HEK293 (cell line): ENCODE results near the gene TBX1.

Source experiments
- CTCF ChIP-seq: fragments of 450-650 bp; formaldehyde crosslinking; IDR thresholded peaks from 2 replicates; pipeline ENCODE4 v1.5.1; 2016; ENCODE audit warnings: missing biosample characterization, missing genetic modification characterization
- GLI4 ChIP-seq: fragments of 450-650 bp; formaldehyde crosslinking; IDR thresholded peaks from 2 replicates; pipeline ENCODE4 v1.5.1; 2016; ENCODE audit warnings: missing biosample characterization, missing genetic modification characterization
- INSM2 ChIP-seq: fragments of 450-650 bp; formaldehyde crosslinking; IDR thresholded peaks from 2 replicates; pipeline ENCODE4 v1.5.1; 2016; ENCODE audit warnings: missing biosample characterization, missing genetic modification characterization
- KLF1 ChIP-seq: fragments of 450-650 bp; formaldehyde crosslinking; IDR thresholded peaks from 2 replicates; pipeline ENCODE4 v1.5.1; 2016; ENCODE audit warnings: missing biosample characterization, missing genetic modification characterization
- KLF7 ChIP-seq: fragments of 450-650 bp; formaldehyde crosslinking; IDR thresholded peaks from 2 replicates; pipeline ENCODE4 v1.5.1; 2016; ENCODE audit warnings: missing biosample characterization, missing genetic modification characterization, borderline replicate concordance
- MZF1 ChIP-seq: fragments of 450-650 bp; formaldehyde crosslinking; IDR thresholded peaks from 2 replicates; pipeline ENCODE4 v1.5.1; 2017; ENCODE audit warnings: missing biosample characterization, missing genetic modification characterization, borderline replicate concordance
- OVOL3 ChIP-seq: fragments of 450-650 bp; formaldehyde crosslinking; IDR thresholded peaks from 2 replicates; pipeline ENCODE4 v1.5.1; 2016; ENCODE audit warnings: missing biosample characterization, missing genetic modification characterization
- SP2 ChIP-seq: fragments of 450-650 bp; formaldehyde crosslinking; IDR thresholded peaks from 2 replicates; pipeline ENCODE4 v1.5.1; 2016; ENCODE audit warnings: missing biosample characterization, missing genetic modification characterization
- TCF7L2 ChIP-seq: IDR thresholded peaks from 2 replicates; pipeline ENCODE4 v1.6.1; 2011; ENCODE audit warnings: low read depth, mild to moderate bottlenecking, inconsistent platforms, low read length, moderate library complexity, borderline replicate concordance
- WT1 ChIP-seq: fragments of 450-650 bp; formaldehyde crosslinking; IDR thresholded peaks from 2 replicates; pipeline ENCODE4 v1.5.1; 2016; ENCODE audit warnings: missing biosample characterization, missing genetic modification characterization
- ZBTB26 ChIP-seq: fragments of 450-650 bp; formaldehyde crosslinking; optimal IDR thresholded peaks from 2 replicates; pipeline ENCODE3; 2016; ENCODE audit warnings: missing biosample characterization, mild to moderate bottlenecking, missing genetic modification characterization
- ZBTB44 ChIP-seq: fragments of 450-650 bp; IDR thresholded peaks from 2 replicates; pipeline ENCODE4 v1.5.1; 2018; ENCODE audit warnings: missing biosample characterization, mild to moderate bottlenecking, missing genetic modification characterization
- ZFHX2 ChIP-seq: fragments of 450-650 bp; formaldehyde crosslinking; conservative IDR thresholded peaks from 2 replicates; pipeline ENCODE4 v1.5.1; 2016; ENCODE audit warnings: missing biosample characterization, missing genetic modification characterization
- ZNF133 ChIP-seq: fragments of 450-650 bp; formaldehyde crosslinking; IDR thresholded peaks from 2 replicates; pipeline ENCODE4 v1.5.1; 2016; ENCODE audit warnings: missing biosample characterization, missing genetic modification characterization
- ZNF155 ChIP-seq: fragments of 450-650 bp; formaldehyde crosslinking; IDR thresholded peaks from 2 replicates; pipeline ENCODE4 v1.5.1; 2016; ENCODE audit warnings: missing biosample characterization, missing genetic modification characterization
- ZNF157 ChIP-seq: fragments of 450-650 bp; formaldehyde crosslinking; IDR thresholded peaks from 2 replicates; pipeline ENCODE4 v1.5.1; 2016; ENCODE audit warnings: missing biosample characterization, missing genetic modification characterization
- ZNF19 ChIP-seq: fragments of 450-650 bp; formaldehyde crosslinking; IDR thresholded peaks from 2 replicates; pipeline ENCODE4; 2016; ENCODE audit warnings: missing biosample characterization, missing genetic modification characterization, low read depth
- ZNF202 ChIP-seq: fragments of 450-650 bp; formaldehyde crosslinking; IDR thresholded peaks from 2 replicates; pipeline ENCODE4 v1.5.1; 2016; ENCODE audit warnings: missing biosample characterization, missing genetic modification characterization, borderline replicate concordance
- ZNF248 ChIP-seq: fragments of 450-650 bp; formaldehyde crosslinking; IDR thresholded peaks from 2 replicates; pipeline ENCODE4 v1.5.1; 2017; ENCODE audit warnings: missing biosample characterization, missing genetic modification characterization
- ZNF280C ChIP-seq: fragments of 450-650 bp; formaldehyde crosslinking; IDR thresholded peaks from 2 replicates; pipeline ENCODE4 v1.5.1; 2016; ENCODE audit warnings: missing biosample characterization, missing genetic modification characterization
- ZNF311 ChIP-seq: fragments of 450-650 bp; formaldehyde crosslinking; IDR thresholded peaks from 2 replicates; pipeline ENCODE4 v1.5.1; 2017; ENCODE audit warnings: missing biosample characterization, missing genetic modification characterization, borderline replicate concordance
- ZNF391 ChIP-seq: fragments of 450-650 bp; formaldehyde crosslinking; IDR thresholded peaks from 2 replicates; pipeline ENCODE4 v1.5.1; 2016; ENCODE audit warnings: low read depth, missing biosample characterization, missing genetic modification characterization, borderline replicate concordance
- ZNF416 ChIP-seq: fragments of 450-650 bp; formaldehyde crosslinking; IDR thresholded peaks from 2 replicates; pipeline ENCODE4 v1.5.1; 2016; ENCODE audit warnings: missing biosample characterization, missing genetic modification characterization
- ZNF48 ChIP-seq: fragments of 450-650 bp; formaldehyde crosslinking; IDR thresholded peaks from 2 replicates; pipeline ENCODE4 v1.5.1; 2016; ENCODE audit warnings: missing biosample characterization, missing genetic modification characterization
- ZNF530 ChIP-seq: fragments of 450-650 bp; formaldehyde crosslinking; IDR thresholded peaks from 2 replicates; pipeline ENCODE4 v1.5.1; 2016; ENCODE audit warnings: low read depth, missing biosample characterization, missing genetic modification characterization
- ZNF544 ChIP-seq: fragments of 450-650 bp; formaldehyde crosslinking; IDR thresholded peaks from 2 replicates; pipeline ENCODE4 v1.5.0; 2017; ENCODE audit warnings: missing biosample characterization, missing genetic modification characterization
- ZNF580 ChIP-seq: fragments of 450-650 bp; formaldehyde crosslinking; IDR thresholded peaks from 2 replicates; pipeline ENCODE4 v1.5.1; 2016; ENCODE audit warnings: missing biosample characterization, missing genetic modification characterization
- ZNF600 ChIP-seq: fragments of 450-650 bp; formaldehyde crosslinking; IDR thresholded peaks from 2 replicates; pipeline ENCODE4 v1.5.1; 2016; ENCODE audit warnings: missing biosample characterization, missing genetic modification characterization
- ZNF626 ChIP-seq: fragments of 450-650 bp; sonication (Bioruptor Pico); formaldehyde crosslinking; IDR thresholded peaks from 2 replicates; pipeline ENCODE4 v1.5.1; 2018; ENCODE audit warnings: missing biosample characterization, missing genetic modification characterization, inconsistent platforms
- ZNF660 ChIP-seq: fragments of 450-650 bp; IDR thresholded peaks from 2 replicates; pipeline ENCODE4 v1.5.1; 2018; ENCODE audit warnings: missing biosample characterization, mild to moderate bottlenecking, missing genetic modification characterization
- ZNF677 ChIP-seq: fragments of 450-650 bp; IDR thresholded peaks from 2 replicates; pipeline ENCODE4 v1.5.0; 2018; ENCODE audit warnings: missing biosample characterization, mild to moderate bottlenecking, missing genetic modification characterization, moderate library complexity
- ZNF792 ChIP-seq: fragments of 450-650 bp; formaldehyde crosslinking; IDR thresholded peaks from 2 replicates; pipeline ENCODE4 v1.5.1; 2016; ENCODE audit warnings: missing biosample characterization, missing genetic modification characterization

TBX1 gene

GRCh38 chr22:19756288-19757128, 4.1 kb upstream of the TBX1 start (continued):
- TF ChIP-seq ZBTB44 (tag by site-specific recombination) (no peak), ZNF544 (tag by site-specific recombination) (no peak), INSM2 (no peak), ZNF626 (tag by site-specific recombination) (no peak), ZNF48 (tag by site-specific recombination) (no peak), ZNF155 (no peak), ZNF530 (tag by site-specific recombination) (0 out of 2 replicates have a peak, but pooled peaks have one; percentile 51), ZNF416 (tag by site-specific recombination) (no peak), SP2 (tag by site-specific recombination) (peak; percentile 50), OVOL3 (tag by site-specific recombination) (no peak), ZNF202 (no peak), ZNF248 (tag by site-specific recombination) (no peak), TCF7L2 (no peak), ZNF660 (tag by site-specific recombination) (no peak), ZNF311 (tag by site-specific recombination) (no peak), MZF1 (tag by site-specific recombination) (no peak), GLI4 (tag by site-specific recombination) (no peak), KLF1 (tag by site-specific recombination) (peak; percentile 66), KLF7 (tag by site-specific recombination) (no peak), ZNF157 (tag by site-specific recombination) (no peak), ZNF580 (tag by site-specific recombination) (no peak), ZNF133 (tag by site-specific recombination) (no peak), ZNF600 (tag by site-specific recombination) (no peak; the same call in 1 of the 2 replicates), ZNF391 (tag by site-specific recombination) (no peak), ZFHX2 (peak; percentile 86), CTCF (tag by site-specific recombination) (peak; percentile 94), ZNF280C (tag by site-specific recombination) (no peak), ZNF677 (no peak), ZBTB26 (peak; percentile 78), WT1 (tag by site-specific recombination) (no peak), ZNF792 (tag by site-specific recombination) (no peak), ZNF19 (no peak)
